NCI-H1105 (cell line): Measurements from ENCODE around the gene FOXD4.
"Not testable (repeated sequence)": the region's sequence is repeated elsewhere in the genome, so short reads cannot be mapped to it uniquely, and the experiment has no call there.

Experiments used
- DNase-seq: peaks from one replicate; lab custom pipeline; 2025; lab: John Stamatoyannopoulos, UW

Gene FOXD4

DNA sequence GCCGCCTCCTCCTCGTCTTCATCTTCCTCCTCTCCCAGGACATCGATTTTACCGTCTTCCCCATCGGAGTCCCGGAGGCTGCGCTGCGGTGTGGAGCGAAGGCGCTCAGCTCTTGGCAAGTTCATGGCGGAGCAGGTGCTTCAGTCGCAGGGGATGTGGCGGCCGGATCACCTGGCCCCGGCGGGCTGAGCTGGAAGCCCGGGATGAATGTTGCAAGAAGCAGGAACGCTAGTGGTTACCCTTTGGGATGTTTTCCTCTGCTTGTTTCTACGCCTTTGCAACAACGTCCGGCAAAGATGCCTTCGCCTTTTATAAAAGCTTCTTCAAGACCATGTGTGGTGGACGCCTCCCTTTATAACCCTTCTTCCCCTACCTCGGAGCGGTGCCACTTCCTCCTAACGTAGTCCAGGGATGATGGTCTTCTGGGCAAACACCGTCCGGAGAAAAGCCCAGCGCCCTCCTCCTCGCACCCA lies at the start of gene FOXD4:
Gene FOXD4 (minus strand): TSS at position 423 of the 473 bp plus-strand sequence. CDS start 298 bp downstream, at position 125.
- not testable (repeated sequence) for DNase-seq

DNA sequence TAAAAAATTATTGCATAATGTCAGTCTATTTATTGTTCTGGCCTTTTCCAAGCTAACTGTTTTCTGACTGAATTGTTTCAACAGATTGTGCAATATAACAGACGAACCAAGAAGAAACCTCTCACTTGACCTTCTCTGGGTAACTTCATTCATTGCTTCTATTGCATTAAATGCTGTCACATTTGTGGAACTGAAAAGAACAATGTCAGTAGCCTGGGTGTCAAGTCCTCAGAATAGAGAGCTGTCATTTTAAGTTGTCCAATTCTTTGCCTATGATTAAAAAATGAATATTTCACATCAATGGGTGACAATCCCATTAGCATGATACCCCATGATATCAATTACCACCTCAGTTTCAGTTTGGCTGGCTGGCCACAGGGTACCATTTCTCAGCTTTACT lies 41.7 kb upstream of the FOXD4 start:
- DNase-seq: not testable (repeated sequence)

DNA sequence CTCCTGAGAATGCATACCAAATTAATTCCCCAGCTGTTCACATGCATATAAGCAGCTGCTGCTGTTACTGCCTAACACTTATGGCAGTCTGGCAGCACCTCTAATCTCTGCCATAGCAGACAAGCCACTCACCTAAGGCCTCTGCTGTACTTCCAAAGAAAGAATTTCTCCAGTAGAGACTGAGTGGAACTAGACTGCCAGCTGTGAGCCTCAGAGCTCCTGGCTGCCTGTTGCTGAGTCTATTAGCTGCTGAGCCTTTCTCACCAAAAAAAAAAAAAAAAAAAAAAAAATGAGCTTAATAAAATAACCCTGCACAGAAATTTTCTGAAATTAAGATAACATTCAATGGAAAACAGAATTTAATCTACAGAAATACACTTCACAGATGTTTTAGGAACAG lies 33.0 kb upstream of the FOXD4 start:
- DNase-seq: not testable (repeated sequence)

DNA sequence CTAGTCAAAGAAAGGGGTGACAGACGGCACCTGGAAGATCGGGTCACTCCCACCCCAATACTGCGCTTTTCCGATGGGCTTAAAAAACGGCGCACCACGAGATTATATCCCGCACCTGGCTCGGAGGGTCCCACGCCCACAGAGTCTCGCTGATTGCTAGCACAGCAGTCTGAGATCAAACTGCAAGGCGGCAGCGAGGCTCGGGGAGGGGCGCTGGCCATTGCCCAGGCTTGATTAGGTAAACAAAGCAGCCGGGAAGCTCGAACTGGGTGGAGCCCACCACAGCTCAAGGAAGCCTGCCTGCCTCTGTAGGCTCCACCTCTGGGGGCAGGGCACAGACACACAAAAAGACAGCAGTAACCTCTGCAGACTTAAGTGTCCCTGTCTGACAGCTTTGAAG lies 21.7 kb upstream of the FOXD4 start:
- DNase-seq: not testable (repeated sequence)

DNA sequence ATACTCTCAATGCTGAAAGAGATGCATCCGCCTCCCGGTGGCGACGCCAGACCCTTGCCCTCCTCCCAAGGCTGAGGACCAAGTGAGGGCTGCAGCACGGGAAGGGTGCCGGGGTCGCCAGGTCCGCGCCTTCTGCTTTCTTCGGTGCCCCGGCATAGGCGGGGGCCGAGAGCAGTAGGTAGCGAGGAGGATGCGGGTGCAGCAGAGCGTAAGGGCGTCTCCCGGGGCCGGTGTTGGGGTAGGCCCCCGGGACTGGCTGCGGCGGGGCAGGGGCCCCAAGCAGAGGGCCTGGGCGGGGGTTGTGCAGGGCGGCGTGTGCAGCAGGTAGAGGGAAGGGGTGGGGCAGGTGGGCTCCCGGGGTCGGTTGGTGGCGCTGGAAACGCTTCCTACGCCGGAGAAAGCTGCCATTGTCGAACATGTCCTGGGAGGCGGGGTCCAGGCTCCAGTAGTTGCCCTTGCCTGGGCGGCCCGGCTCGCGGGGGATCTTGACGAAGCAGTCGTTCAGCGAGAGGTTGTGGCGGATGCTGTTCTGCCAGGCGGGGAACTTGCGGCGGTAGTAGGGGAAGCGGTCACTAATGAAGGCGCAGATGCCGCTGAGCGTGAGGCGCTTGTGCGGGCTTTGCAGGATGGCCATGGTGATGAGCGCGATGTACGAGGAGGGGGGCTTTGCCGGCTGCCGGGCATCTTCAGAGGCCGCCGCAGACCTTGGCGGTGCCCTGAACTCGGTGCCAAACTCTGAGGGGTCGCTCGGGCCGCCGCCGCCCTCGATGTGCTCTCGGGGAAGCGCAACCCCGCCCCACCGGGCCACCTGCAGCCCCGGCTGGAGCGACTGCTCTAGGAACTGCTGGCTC lies 848 bp downstream of the FOXD4 start:
- DNase-seq: not testable (repeated sequence)

DNA sequence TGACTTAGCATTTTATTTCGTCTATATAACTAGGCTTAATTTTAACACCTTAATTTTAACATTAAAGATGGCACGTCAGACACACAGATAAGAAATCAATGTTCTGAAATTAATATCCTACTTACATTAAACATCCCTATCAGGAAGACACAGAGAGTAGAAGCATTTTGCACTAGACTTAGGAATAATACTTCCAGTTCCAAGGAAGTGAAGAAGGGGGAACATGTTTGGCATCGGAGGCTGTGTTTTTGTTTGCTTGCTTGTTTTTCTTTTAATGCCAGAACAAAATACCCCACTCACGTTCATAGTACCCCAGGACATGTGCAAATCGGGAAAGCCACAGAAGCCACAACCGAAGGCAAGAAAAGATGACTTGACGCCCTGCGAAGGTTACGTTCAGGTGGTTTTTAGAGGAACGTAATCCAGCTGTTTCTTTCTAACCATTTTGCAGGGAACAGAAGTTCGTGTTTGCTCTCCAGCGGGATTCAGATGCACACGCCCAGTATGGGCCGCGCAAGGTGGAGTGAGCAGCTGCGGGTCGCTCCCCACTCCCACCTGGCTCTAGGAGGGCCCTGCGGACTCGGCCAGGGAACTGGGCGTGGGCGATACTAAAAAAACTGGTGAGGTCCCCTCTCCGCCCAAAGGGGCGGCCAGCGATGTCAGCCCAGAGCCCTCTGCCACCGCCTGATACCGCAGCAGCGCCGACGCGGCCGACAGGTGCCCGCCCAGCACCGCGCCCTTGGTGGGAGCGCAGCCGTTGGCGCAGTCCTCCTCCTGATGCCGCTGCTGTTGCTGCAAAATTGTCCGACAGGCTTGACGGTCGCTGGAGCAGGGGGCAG lies 1.8 kb downstream of the FOXD4 start:
- DNase-seq: not testable (repeated sequence)

DNA sequence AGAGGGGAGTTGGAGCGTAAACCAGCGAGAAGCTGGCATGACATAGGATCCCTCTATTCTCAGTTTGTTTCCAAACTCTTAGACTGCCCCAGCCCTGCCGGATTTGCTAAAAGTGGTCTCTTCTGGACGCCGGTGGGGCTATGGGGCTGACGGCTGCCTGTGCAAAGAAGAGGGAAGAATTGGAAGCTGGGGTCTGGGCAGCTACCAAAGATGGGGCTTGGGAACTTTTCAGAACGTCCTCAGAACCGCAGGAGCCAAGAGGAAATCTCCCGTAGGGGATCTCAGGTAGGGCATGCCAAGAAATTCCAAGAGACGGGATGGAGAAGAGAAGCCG lies 3.1 kb downstream of the FOXD4 start:
- not testable (repeated sequence) for DNase-seq

DNA sequence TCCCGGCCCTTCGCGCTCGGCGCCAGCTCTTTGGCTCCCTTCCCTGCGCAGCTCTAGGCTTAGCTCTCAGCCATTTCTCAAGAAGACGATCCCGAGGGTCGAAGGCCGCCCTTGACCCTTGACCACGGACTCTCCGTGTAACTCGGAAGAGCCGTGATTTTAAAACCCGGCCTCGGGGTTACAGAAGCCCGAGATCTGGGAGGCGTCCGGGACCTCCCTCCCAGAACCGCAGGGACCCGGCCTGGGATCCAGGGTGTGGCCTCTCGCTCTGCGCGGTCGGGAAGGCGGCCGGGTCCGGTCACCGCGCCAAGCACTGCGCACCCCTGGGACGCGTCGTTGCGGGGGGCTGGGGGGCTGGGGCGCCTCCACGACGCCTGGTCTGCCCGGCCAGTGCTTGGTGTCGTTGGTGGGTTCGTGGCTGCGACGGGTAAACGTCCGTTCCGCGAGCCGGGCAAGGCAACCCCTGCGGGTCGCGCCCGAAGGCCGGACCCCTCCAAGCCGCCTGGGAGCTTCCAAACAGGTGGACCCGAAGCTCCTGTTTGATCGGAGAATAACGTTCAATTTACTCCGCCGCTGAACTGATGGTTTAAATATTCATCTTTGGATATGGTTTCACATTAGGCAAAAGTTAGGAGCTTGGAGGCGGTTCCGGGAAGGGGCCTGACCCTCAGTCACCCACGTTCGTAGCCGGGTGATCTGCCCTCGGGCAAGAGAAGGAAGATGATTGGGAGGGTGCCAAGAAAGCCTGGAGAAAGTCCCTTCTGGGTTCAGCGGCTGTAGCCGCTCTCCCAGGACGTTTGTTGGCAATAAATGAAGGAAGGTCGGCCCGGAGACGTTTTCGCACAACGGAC lies 3.7 kb downstream of the FOXD4 start:
- not testable (repeated sequence) for DNase-seq

DNA sequence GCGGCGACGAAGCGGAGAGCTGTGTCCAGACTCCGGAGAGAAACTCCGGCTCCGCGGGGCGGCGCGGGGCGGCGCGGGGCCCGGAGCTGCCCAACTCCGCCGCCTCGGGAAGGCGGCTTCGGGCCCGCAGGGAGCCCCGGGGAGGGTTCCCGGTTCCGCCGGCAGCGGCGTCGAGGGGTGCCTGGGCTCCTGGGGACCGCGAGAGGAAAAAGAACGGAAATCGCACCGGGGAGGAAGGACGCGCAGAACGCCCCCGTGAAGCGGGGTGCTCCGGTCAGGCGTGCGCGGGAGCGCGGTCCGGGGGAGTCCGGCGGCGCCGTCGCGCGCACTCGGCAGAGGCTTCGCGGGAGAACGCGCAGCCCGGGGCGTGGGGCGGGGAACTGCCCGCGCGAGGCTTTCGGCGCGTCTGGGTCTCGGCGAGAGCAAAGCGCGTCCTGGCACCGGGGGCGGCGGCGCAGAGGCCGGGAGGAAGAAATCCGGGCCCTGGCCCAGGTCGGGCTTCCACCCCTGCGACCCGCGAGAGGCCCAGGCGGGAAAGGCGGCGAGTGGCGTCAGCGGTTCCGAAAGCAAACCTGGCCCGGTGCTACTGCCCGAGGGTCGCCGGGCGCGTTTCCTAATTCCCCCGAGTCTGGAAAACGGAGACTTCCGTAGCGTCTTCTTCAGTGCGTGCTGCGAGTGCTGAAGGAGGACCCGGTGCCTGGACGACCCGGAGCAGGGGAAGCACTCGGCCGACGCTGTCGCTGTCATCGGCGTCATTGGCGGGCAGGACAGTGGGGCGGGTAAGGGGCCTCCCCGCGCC lies 4.5 kb downstream of the FOXD4 start:
- peak; percentile 26 for DNase-seq

DNA sequence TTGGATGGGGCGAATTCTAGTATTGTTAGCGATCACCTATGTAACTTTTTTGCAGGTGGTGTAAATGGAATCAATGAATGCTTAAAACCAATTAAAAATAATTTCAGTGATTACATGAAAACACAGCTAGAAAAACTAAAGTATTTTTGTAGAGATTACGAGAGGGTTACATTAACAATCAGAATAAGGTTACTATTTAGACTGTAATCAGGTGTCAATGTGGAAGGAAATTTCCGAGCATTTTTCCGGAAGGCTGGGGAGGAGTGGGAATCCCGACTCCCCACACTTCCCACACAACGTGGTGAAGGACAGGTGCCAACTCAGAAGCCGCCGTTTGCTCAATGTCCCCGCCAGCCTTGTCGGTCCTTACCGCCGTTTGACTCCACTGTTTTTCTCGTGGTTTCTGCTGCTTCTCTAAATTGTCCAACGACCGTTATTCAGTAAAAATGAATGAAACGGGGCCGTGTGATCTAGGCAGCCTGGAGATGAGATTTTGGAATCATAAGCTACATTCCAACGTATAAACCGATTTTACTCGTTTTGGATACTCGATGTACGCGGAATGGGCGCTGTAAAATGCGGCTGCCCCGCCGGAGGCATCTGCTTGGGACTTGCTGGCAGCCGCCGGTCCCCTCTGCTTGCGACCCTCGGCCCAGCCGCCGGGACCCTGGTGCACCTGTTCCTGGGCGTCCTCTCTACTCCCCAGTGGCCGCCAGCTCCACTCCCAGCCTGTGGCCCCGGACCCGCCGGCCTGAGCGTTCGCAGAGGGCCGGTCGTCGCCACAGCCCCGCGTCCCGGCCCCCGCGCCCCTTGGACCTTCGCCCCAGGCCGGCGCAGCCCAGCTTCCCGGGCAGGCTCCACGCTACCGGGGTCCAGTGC lies 5.4 kb downstream of the FOXD4 start:
- not testable (repeated sequence) for DNase-seq

DNA sequence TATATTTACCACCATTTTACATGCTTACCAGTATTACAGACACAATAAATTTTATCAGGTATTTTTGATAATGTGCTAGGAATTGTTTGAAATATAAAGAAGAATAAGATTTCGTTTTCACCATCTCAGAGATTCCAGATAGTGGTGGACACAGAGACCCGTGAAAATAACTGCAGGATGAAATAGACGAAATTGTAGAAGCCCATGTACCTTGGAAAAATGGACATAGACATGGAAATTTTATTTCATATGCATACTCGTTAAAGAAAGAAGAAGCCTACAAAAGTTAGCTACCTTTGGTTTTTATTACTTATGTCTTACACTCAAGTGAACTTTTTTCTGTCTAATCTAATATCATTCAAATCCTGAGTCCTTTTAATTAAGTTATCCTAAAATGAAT lies 7.5 kb downstream of the FOXD4 start:
- not testable (repeated sequence) for DNase-seq

DNA sequence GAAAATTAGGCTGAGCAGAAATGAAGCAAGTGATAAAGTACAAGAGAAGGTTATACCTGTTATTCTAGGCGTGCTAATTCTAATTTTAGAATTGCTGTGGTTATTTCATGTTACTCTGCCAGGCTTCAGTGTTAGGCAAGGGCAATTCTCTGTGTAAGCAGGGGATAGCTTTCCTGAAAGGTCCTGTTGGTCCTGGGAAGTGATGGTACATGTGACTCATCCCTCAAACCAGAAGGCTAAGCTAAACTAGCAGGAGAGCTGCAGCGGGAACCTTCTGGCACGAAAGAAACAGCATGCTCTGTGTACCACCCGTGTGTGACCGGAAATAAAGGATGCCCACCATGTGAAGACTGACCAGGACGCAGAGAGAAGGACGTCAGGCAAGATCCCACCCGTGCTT lies 8.7 kb downstream of the FOXD4 start:
- DNase-seq: not testable (repeated sequence)

DNA sequence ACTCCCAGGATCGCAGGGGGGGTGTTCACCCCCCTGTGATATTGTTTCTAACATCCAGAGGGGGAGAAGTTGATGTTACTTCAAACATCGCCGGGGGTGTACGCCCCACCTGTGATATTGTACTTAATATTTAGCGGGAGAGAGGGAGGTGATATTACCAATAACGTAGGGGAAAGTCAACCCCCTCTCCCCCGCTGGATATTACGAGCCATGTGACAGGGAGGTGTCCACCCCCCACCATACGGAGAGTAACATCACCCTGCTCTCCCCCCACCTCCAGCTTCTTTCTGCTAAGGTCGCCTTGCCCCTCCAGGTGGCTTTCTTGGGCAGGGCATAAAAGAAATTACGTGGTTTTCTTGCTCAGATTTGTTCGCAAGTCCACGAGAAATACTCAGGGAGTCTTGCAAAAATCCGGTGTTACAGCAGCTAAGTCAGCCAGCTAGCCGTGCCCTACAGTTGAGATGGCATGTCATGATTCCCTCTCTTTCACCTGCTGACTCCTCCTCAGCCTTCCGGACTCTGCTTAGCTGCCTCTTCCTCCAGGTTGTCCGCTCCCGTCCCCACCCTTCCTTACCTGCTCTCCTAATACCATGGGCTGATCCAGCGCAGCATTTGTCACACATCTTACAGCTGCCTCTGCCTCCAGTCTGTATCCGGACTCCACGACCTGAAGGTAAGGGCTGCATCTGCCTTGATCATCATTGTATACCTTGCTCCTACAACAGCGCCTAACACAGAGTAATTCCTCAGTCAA lies 9.3 kb downstream of the FOXD4 start:
- DNase-seq: not testable (repeated sequence)

DNA sequence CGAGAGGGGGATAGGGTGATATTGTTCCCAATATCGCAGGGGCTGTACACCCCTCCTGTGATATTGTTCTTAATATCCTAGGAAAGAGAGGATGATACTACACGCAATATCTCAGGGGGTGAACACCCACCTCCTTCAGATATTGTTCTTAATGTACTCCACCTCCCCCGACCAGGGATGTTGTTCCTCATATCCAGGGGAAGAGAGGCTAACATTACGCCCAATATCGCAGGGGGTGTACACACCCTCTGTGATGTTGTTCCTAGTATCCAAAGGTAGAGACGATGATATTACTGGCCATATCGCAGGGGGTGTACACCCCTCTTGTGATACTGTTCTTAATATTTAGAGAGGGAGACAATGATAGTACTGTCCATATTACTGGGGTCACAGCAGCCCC lies 12.2 kb downstream of the FOXD4 start:
- not testable (repeated sequence) for DNase-seq

DNA sequence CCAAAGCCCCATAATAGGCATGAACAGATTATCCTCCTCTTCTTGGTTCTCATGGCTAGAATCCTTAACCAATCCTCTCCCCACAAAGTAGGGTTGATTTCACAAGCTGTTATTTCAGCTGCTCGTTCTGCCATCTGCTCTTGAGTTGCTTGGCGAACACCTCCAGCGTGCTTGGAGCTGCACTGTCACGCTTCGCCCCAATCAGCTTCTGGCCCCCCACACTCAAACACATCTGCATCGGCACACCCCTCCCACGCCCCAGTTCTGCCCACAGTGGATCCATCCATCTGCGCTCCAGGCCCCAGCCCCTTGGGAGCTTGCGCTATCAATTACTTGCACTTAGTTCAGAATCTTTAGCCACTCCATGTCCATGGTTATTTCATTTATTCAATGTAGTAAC lies 17.8 kb downstream of the FOXD4 start:
- DNase-seq: not testable (repeated sequence)

DNA sequence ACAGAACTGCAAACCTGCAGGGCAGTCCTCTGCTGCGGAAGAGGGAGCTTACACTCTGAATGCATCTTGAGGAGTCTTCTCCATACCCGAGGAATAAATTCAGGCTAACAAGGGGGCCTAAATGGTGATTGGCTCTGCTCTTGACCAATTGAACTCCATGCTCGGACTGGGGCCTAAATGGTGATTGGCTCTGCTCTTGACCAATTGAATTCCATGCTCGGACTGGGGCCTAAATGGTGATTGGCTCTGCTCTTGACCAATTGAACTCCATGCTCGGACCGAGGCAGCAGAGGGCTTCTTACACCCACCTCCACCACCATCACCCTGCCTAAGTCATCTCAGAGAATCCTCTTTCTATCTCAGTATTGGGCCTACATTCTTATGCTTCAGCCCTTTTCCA lies 18.4 kb downstream of the FOXD4 start:
- not testable (repeated sequence) for DNase-seq

DNA sequence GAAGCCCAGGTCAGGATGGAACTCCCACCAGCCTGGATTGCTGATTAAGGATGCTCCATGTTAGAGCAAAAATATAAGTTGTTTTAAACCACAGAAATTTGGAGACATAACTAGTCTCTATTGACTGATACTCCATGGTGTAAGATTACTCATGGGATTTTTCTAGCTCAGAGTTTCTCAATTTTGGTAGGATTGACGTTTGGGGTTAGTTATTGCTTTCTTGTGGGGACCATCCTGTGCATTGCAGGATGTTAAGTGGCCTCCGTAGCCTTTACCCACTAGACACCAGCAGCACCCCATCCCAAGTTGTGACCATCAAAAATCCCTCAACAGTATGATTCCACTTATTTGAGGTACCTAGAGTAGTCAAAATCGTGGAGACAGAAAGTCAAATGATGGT lies 19.4 kb downstream of the FOXD4 start:
- not testable (repeated sequence) for DNase-seq

DNA sequence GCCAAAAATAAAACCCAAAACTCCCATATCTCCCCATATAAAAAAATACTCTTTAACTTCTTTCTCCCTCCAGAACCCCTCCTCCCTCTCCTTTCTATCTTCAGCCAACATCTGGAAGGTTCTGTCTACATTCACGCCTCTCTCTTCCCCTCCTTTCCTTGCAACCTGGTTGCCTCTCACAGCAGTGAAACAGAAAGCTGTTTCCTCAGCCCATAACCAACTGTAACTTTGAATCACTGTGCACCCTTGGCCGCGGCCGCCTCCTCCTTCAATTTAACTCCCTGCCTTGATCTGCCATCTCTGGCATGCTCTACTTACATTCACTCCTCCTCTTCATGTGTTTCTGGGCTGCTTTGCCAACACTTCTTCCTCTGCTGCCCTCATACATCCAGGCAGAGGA lies 23.2 kb downstream of the FOXD4 start:
- DNase-seq: not testable (repeated sequence)

DNA sequence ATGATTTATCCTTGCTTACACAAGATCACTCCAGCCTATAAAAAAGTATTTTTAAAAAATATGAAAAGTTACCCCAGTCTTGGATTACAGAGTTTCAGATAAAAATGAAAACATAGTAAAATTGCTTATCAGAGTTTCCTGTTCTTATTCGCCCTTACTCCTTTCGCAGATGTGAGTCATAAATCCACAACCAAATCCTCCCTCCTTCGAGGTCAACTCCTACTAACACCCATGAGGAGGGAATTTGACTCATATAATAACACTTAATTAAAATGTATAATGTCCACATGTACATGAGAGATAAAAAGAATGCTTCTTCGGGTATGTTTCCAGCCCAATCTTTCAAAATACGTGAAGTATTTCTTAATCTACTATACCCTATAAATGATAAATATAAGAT lies 23.9 kb downstream of the FOXD4 start:
- not testable (repeated sequence) for DNase-seq
